LNCaP clone FGC (cell line): ENCODE measurements around the gene CIBAR2.

ENCODE experiments used
- DNase-seq: peaks from one replicate; pipeline ENCODE4 v3.0.0-alpha.2; 2011; ENCODE audit warnings: low read depth
- H3K4me3 ChIP-seq: 2 replicates; pipeline ENCODE4 v1.5.1; 2011; ENCODE audit warnings: mild to moderate bottlenecking, low read depth, low read length, control low read depth
- CTCF ChIP-seq: IDR thresholded peaks from 2 replicates; pipeline ENCODE4 v1.5.1; 2012; ENCODE audit warnings: mild to moderate bottlenecking; ENCODE audit not compliant: control insufficient read depth, insufficient read depth; ENCODE audit errors: extremely low read depth

CIBAR2 gene

DNA sequence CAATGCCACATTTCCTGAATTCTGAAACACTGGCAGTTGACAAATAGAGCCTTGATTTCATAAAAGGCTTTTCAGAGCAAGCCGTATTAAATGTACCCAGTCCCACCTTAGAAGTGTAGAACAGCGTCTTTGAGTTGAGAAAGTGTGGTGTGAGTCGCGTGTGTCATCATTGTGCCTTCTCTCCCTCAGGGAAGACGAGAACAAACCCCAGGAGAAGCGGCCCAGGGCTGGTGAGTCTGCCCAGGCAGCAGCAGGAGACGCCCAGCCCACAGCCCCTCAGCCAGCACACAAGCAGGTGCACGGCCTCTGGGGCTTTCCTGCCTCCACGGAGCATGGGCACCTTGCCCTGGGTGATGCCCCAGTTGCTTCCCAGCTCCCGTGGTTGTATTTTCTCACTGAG is 34.0 kb downstream of the CIBAR2 start:
- no peak for DNase-seq
- no peak overlapping the region for H3K4me3 ChIP-seq
- TF ChIP-seq CTCF: no peak

DNA sequence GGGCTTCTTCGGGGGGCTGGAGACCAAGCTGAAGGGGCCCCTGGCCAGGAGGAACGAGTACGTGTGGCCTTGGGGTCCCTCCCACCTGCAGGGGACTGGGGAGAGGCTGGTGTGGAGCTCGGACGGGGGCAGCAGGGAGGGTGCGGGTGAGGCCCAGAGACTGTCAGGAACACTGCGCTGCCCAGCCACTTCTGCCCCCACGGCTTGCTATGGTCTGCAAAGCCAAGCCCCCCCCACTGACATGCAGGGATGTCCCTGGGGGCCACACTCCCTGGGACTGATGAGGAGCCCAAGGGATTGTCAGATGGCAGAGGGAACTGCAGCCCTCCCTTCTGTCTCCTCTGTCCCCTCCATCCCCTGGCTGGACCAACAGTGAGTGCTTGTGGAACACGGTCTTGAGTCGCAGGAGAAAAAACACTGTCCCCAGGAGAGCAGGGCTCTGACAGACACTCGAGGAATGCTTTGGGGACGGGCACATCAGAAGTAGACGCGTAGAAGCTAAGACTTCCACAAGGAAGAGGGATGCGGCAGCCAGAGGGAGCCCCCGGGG is 34.6 kb downstream of the CIBAR2 start:
- DNase-seq: no peak
- no peak overlapping the region for H3K4me3 ChIP-seq
- no peak for TF ChIP-seq CTCF

GRCh38 chr16:85077039-85077438 is 35.2 kb downstream of the CIBAR2 start:
- TF ChIP-seq CTCF: no peak
- no peak for DNase-seq
- H3K4me3 ChIP-seq: no peak overlapping the region

DNA sequence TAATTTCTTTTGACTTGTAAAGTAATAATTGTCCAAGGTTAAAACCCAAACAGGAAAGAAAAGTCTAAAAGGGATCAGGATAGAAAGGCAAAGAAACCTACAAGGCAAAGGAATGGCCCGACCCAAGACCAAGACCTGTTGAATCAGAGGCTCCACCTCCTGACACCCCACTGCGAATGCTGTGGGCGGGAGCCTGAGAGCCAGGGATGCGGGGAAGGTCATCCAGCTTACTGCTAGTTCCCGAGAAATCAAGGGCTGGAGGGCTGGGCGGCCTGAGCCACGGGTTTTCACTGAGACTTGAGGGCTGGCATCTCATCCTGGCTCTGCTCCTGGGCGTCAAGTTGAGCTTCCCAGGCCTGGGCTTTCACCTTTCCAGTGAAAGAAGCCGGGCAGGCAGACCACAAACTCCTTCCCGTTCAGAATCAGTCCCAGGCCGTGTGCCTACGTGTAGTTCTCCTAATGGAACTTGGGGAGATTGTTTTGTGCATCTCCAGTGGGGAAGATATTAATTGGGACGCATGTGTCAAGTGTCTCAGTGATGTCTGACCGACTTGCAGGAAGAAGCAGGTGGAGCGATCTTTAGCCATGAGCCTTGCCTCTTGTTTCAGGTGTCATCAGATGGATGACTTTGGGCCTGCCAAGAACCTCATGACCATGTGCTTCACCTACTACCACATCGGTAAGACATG is 36.9 kb downstream of the CIBAR2 start:
- H3K4me3 ChIP-seq: no peak overlapping the region
- no peak for DNase-seq
- TF ChIP-seq CTCF: no peak

DNA sequence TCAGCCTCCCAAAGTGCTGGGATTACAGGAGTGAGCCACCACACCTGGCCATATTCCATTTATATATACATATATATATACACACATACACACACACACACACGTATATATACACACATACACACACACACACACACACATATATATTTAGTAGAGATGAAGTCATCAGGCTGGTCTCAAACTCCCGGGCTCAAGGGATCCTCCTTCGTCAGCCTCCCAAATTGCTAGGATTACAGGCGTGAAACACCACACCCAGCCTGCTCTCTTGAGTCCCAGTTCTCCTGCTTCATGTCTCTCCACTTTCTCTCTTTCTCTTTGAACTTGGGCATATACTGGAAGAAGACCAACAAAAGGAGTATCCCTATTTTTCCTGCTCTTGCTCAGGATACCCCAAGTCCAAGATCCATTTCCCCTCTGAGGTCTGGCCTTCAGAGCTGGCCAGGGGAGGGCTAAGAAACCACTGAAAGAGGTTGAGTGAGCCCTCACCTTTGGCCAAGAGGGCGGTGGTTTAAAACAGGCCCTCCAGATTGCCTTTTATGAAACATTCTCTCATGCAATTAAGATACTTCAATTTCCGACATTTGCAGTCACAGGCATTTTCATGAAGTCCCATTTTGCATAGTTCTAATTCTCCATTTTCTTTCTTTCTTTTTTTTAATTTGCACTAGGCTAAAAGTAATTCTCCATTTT is 37.9 kb downstream of the CIBAR2 start:
- no peak for TF ChIP-seq CTCF
- DNase-seq: no peak
- no peak overlapping the region for H3K4me3 ChIP-seq

- DNase-seq: no peak
- TF ChIP-seq CTCF: no peak
- H3K4me3 ChIP-seq: no peak overlapping the region
Measured at GRCh38 chr16:85072947-85073346, 39.3 kb downstream of the CIBAR2 start.
